Body of pancreas (tissue), 4 donors: ENCODE measurements around the gene PSD.

Experiments used
- CTCF ChIP-seq, 7 experiments: fragments of 450-650 bp in 4 of 7; fragments of 200-600 bp in 3 of 7; sonication (generic) in 3 of 7; IDR thresholded peaks; one replicate each; pipeline ENCODE4 v1.5.1; 2016 to 2019; ENCODE audit warnings: antibody characterized with exemption in 7 of 7
- POLR2A ChIP-seq, 3 donors: fragments of 450-650 bp; IDR thresholded peaks; one replicate each; pipeline ENCODE4 v1.6.1; 2016; ENCODE audit warnings: antibody characterized with exemption in 3 of 3, mild to moderate bottlenecking in 2 of 3

- TF ChIP-seq CTCF (IDR thresholded peaks at IDR 0.05) (no peak), POLR2A (IDR thresholded peaks at IDR 0.05) (no peak)
These were observed 34.5 kb downstream of the PSD start for GRCh38 chr10:102384053-102384452.
